Adrenal gland (tissue), 5 donors: ENCODE results near the gene DPYD.

Experiments
- CTCF ChIP-seq, 6 experiments: fragments of 450-650 bp in 4 of 6; fragments of 200-600 bp in 2 of 6; sonication (generic) in 1 of 6; IDR thresholded peaks; 1 replicate in 5 of 6; 2 replicates in 1 of 6; pipeline versions ENCODE4 v1.5.1 to v1.8.0; 2016 to 2021; ENCODE audit warnings: antibody characterized with exemption in 6 of 6, mild to moderate bottlenecking in 2 of 6, moderate library complexity in 1 of 6
- POLR2A ChIP-seq, 2 donors: fragments of 450-650 bp; IDR thresholded peaks; one replicate each; pipeline ENCODE4 v1.6.1; 2017; ENCODE audit warnings: antibody characterized with exemption in 2 of 2, mild to moderate bottlenecking in 2 of 2, moderate library complexity in 1 of 2
- donor health status: DM: no; HTN: no; CAD: no.

- TF ChIP-seq CTCF (IDR thresholded peaks at IDR 0.05) (no peak), POLR2A (IDR thresholded peaks at IDR 0.05) (no peak)
These were observed 181.2 kb downstream of the DPYD start for GRCh38 chr1:97739596-97740103.
